ENCODE results near the gene SLC23A1. TPM values are rescaled to one million over a fixed set of nuclear protein-coding genes. Genes with fewer than 3 reads are reported as not detected.
A peak's percentile ranks its signal among the peaks of the same experiment; 100 is the strongest.

SLC23A1 gene
- total RNA-seq, 4 donors from 2014 or later, result not detected

GRCh38 chr5:139425497-139425896, 42.4 kb upstream of the SLC23A1 start:
- Histone ChIP-seq H3K4me1 (peaks cover 0 to 6% (median 0%) of the 10 kb centered on the region in 3 donors), H3K36me3 (peaks cover 0 to 90% of the 10 kb centered on the region in 2 donors), H3K27ac (no peak overlapping the region), H3K27me3 (no peaks in the 10 kb centered on the region), H3K4me3 (no peak overlapping the region), H3K9me3 (no peaks in the 10 kb centered on the region)
- TF ChIP-seq EP300 (IDR thresholded peaks at IDR 0.05) (no peak), POLR2A (IDR thresholded peaks at IDR 0.05) (no peak), CTCF (IDR thresholded peaks at IDR 0.05) (no peak), POLR2AphosphoS5 (IDR thresholded peaks at IDR 0.05) (no peak)
- 89% methylated on average over 5 of the region's 5 CpGs for WGBS, 2 donors (ENCODE audit: low coverage in 1 of 2)
- ATAC-seq, result no peak

- H3K9me3 ChIP-seq, result no peaks in the 10 kb centered on the region
- H3K27ac ChIP-seq, result no peak overlapping the region
- H3K36me3 ChIP-seq, result peaks cover 0 to 79% of the 10 kb centered on the region in 2 donors
- TF ChIP-seq POLR2AphosphoS5 (IDR thresholded peaks at IDR 0.05) (no peak), CTCF (IDR thresholded peaks at IDR 0.05) (peak; percentile 71 to 86 (median 80))
- no peak overlapping the region for H3K4me3 ChIP-seq
- peaks cover 0 to 34% (median 5%) of the 10 kb centered on the region in 3 donors for H3K4me1 ChIP-seq
- 34 to 37% methylated on average over 5 of the region's 5 CpGs for WGBS, 2 donors (ENCODE audit: low coverage in 1 of 2)
- peak; percentile 71 for ATAC-seq
- no peaks in the 10 kb centered on the region for H3K27me3 ChIP-seq
Measured at GRCh38 chr5:139422307-139422893, 39.3 kb upstream of the SLC23A1 start.

GRCh38 chr5:139419226-139420192, 36.4 kb upstream of the SLC23A1 start:
- TF ChIP-seq CTCF (IDR thresholded peaks at IDR 0.05) (no peak), POLR2AphosphoS5 (IDR thresholded peaks at IDR 0.05) (no peak), POLR2A (IDR thresholded peaks at IDR 0.05) (no peak), EP300 (IDR thresholded peaks at IDR 0.05) (no peak)
- Histone ChIP-seq H3K27me3 (no peaks in the 10 kb centered on the region), H3K27ac (peak overlapping the region in 3 of 4 donors; percentile 49 to 82 (median 72)), H3K9me3 (no peaks in the 10 kb centered on the region), H3K4me1 (peaks cover 5 to 63% (median 26%) of the 10 kb centered on the region in 3 donors), H3K4me3 (no peak overlapping the region), H3K36me3 (peaks cover 0 to 50% of the 10 kb centered on the region in 2 donors)
- ATAC-seq, result no peak
- 61 to 66% methylated on average over 8 of the region's 9 CpGs for WGBS, 2 donors (ENCODE audit: low coverage in 1 of 2)

- peak overlapping the region in 3 of 4 donors; percentile 72 to 82 (median 76) for H3K27ac ChIP-seq
- peaks cover 0 to 43% of the 10 kb centered on the region in 2 donors for H3K36me3 ChIP-seq
- H3K27me3 ChIP-seq, result no peaks in the 10 kb centered on the region
- no peak for TF ChIP-seq EP300 (IDR thresholded peaks at IDR 0.05)
- no peak for TF ChIP-seq CTCF (IDR thresholded peaks at IDR 0.05)
- no peak for TF ChIP-seq POLR2A (IDR thresholded peaks at IDR 0.05)
- no peak for TF ChIP-seq POLR2AphosphoS5 (IDR thresholded peaks at IDR 0.05)
- H3K4me3 ChIP-seq, result no peak overlapping the region
- H3K9me3 ChIP-seq, result no peaks in the 10 kb centered on the region
- no peak for ATAC-seq
- 71 to 90% methylated on average over 1 of the region's 1 CpG for WGBS, 2 donors (ENCODE audit: low coverage in 1 of 2)
- peaks cover 5 to 70% (median 30%) of the 10 kb centered on the region in 3 donors for H3K4me1 ChIP-seq
Measured at GRCh38 chr5:139418793-139419192, 35.7 kb upstream of the SLC23A1 start.
